SU-DHL-6 (cell line): Measurements from ENCODE around the gene PLLP.
"Not testable (repeated sequence)": the region's sequence is repeated elsewhere in the genome, so short reads cannot be mapped to it uniquely, and the experiment has no call there.

ENCODE experiments used
- H2AFZ ChIP-seq: fragments of 200-600 bp; sonication (generic); 2 replicates; pipeline ENCODE4 v1.6.1; 2014; ENCODE audit warnings: low read depth, mild to moderate bottlenecking, moderate library complexity, mixed read lengths, antibody characterized with exemption, low read length; ENCODE audit not compliant: severe bottlenecking
- H3F3A ChIP-seq: fragments of 200-600 bp; shearing (Covaris generic); 2 replicates; pipeline ENCODE4 v1.6.0; 2016; ENCODE audit warnings: antibody characterized with exemption, mild to moderate bottlenecking; ENCODE audit not compliant: insufficient read depth
- H3K27ac ChIP-seq: fragments of 200-600 bp; sonication (generic); 2 replicates; pipeline ENCODE4 v1.5.1; 2016; ENCODE audit warnings: low read depth, mild to moderate bottlenecking, low read length, moderate library complexity, mixed read lengths
- H3K27me3 ChIP-seq: fragments of 200-600 bp; sonication (generic), shearing (Covaris generic); 2 replicates; pipeline ENCODE4 v1.6.0; 2014; ENCODE audit warnings: mild to moderate bottlenecking, low read length
- H3K36me3 ChIP-seq: fragments of 200-600 bp; sonication (generic); 2 replicates; pipeline ENCODE4 v1.6.1; 2014; ENCODE audit warnings: mild to moderate bottlenecking, low read length, mixed read lengths
- H3K4me2 ChIP-seq: fragments of 300-600, 200-600 bp; shearing (Covaris generic), sonication (generic); 2 replicates; pipeline ENCODE4 v1.6.0; 2014; ENCODE audit warnings: low read length, low read depth, mild to moderate bottlenecking; ENCODE audit not compliant: poor library complexity, severe bottlenecking
- H3K4me3 ChIP-seq: fragments of 200-600 bp; sonication (generic); 2 replicates; pipeline ENCODE4 v1.5.1; 2014; ENCODE audit warnings: antibody characterized with exemption, low read length, mild to moderate bottlenecking, mixed read lengths; ENCODE audit not compliant: insufficient read depth, poor library complexity, severe bottlenecking
- H3K79me2 ChIP-seq: fragments of 200-600 bp; sonication (generic); 2 replicates; pipeline ENCODE4 v1.6.1; 2014; ENCODE audit warnings: mild to moderate bottlenecking, low read length, moderate library complexity; ENCODE audit not compliant: insufficient read depth
- H3K9ac ChIP-seq: fragments of 200-600 bp; sonication (generic); 2 replicates; pipeline ENCODE4 v1.7.0; 2014; ENCODE audit warnings: mild to moderate bottlenecking, low read length
- H3K9me2 ChIP-seq: fragments of 200-600 bp; sonication (generic); replicated peaks from 2 replicates; pipeline ENCODE4 v1.6.1; 2014; ENCODE audit warnings: low read length; ENCODE audit not compliant: insufficient read depth
- H3K9me3 ChIP-seq: fragments of 200-600 bp; sonication (generic); 2 replicates; pipeline ENCODE4 v1.6.1; 2014; ENCODE audit warnings: low read length, mixed read lengths; ENCODE audit not compliant: insufficient read depth
- H4K20me1 ChIP-seq: fragments of 200-600 bp; sonication (generic); 2 replicates; pipeline ENCODE4 v1.6.1; 2014; ENCODE audit warnings: low read depth, mild to moderate bottlenecking, antibody characterized with exemption, low read length, moderate library complexity, mixed read lengths
- EZH2phosphoT487 ChIP-seq: fragments of 200-600 bp; sonication (generic), shearing (Covaris generic); conservative IDR thresholded peaks from 2 replicates; pipeline ENCODE4 v1.6.1; 2018; ENCODE audit warnings: mild to moderate bottlenecking, antibody characterized with exemption, low read length, moderate library complexity, mixed read lengths
- TF ChIP-seq, protein P1 (sequence below): fragments of 200-600 bp; sonication (generic); IDR thresholded peaks from one replicate; pipeline ENCODE4 v1.5.1; 2017; ENCODE audit warnings: antibody characterized with exemption, mild to moderate bottlenecking, low read length, moderate library complexity; ENCODE audit not compliant: insufficient read depth, poor library complexity, severe bottlenecking

The PLLP gene

DNA sequence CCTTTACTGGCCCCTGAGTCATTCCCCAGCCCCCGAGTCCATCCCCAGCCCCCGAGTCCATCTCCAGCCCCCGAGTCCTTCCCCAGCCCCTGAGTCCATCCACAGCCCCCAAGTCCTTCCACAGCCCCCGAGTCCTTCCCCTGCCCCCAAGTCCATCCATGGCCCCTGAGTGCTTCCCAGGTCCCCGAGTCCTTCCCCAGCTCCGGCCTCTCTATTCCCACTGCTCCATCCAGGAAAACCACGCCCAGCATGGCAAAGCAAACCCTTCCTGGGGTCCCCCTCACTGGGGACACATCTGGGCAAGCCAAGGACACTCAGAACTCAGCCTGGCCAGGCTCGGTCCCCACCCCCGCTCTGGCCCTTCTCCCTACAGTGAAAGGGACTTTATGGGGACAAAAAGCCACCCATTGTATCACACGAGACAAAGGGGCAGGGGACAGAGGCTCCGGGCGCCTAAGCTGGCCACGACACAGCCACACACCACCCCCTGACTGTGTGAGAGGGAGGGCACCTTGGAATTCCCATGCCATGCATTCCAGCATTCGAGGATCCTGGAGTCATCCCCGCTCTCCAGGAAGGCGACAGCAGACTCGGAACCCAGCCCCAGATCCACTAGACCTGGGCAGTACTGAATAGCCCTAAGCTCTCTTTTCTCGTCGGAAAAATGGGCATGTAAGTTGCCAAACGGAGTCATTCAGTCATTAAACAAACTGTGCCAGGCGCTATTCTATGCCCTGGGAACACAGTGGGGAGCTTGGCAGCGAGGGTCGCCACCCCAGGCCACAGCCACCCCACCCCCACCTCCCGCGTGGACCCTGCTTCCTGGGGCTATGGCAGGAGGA, 14.0 kb downstream of the PLLP start:
- no peaks in the 10 kb centered on the region for H4K20me1 ChIP-seq
- H3K4me2 ChIP-seq: no peak overlapping the region
- no peak overlapping the region for H3K27ac ChIP-seq
- no peak overlapping the region for H3K4me3 ChIP-seq
- H3F3A ChIP-seq: no peaks in the 10 kb centered on the region
- no peak overlapping the region for H2AFZ ChIP-seq
- H3K9me3 ChIP-seq: no peaks in the 10 kb centered on the region
- H3K36me3 ChIP-seq: no peaks in the 10 kb centered on the region
- TF ChIP-seq, protein P1, sequence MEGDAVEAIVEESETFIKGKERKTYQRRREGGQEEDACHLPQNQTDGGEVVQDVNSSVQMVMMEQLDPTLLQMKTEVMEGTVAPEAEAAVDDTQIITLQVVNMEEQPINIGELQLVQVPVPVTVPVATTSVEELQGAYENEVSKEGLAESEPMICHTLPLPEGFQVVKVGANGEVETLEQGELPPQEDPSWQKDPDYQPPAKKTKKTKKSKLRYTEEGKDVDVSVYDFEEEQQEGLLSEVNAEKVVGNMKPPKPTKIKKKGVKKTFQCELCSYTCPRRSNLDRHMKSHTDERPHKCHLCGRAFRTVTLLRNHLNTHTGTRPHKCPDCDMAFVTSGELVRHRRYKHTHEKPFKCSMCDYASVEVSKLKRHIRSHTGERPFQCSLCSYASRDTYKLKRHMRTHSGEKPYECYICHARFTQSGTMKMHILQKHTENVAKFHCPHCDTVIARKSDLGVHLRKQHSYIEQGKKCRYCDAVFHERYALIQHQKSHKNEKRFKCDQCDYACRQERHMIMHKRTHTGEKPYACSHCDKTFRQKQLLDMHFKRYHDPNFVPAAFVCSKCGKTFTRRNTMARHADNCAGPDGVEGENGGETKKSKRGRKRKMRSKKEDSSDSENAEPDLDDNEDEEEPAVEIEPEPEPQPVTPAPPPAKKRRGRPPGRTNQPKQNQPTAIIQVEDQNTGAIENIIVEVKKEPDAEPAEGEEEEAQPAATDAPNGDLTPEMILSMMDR: no peak
- no peak for TF ChIP-seq EZH2phosphoT487
- H3K27me3 ChIP-seq: no peaks in the 10 kb centered on the region
- H3K9me2 ChIP-seq: no peaks in the 10 kb centered on the region
- H3K79me2 ChIP-seq: no peaks in the 10 kb centered on the region
- H3K9ac ChIP-seq: no peak overlapping the region

DNA sequence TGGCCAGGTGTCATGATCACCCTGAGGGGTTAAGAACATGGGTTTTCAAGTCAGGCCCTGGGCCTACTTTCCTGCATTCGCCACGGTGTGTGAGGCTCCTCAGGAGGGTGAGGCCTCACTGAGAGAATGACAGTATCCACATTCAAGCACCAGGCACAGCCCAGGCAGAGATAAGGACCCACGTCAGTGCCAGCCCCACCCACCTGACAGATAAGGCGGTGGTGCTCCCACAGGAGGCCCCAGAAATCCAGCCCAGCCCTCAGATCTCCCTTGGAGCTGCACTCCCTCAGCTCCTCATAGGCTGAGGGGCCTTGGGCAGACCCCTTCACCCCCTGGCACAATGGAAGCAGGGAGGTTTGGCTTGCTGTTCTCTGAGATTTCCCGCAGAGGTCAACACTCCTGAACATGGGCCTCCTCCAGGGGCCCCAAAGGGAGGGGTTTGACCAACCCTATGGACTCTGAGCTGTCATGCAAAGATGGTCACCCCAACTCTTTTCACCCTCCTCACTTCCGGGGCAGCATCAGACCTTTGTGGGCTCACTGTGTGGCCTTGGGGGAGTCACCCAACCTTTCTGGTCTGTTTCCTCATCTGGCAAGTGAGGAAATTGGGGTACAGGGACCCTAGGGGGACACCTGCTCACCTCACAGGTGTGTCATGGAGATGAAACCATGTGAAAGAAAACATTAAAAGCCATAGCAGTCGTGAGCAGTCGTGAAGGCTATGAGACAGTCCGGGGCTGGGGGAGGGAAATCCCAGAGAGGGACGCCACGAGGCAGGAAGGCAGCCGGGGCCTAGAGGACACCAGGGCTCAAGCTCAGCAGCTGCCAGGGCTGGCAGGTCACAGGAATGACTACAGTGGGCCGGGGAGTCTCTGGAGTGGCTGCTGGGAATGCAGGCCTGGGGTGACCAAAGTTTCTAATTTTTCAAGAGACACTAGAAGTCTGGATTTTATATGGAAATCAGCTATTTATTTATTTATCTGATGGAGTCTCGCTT, 15.4 kb downstream of the PLLP start:
- Histone ChIP-seq H4K20me1 (no peaks in the 10 kb centered on the region), H2AFZ (no peak overlapping the region), H3F3A (no peaks in the 10 kb centered on the region), H3K36me3 (no peaks in the 10 kb centered on the region), H3K9me3 (no peaks in the 10 kb centered on the region), H3K27me3 (no peaks in the 10 kb centered on the region), H3K9me2 (no peaks in the 10 kb centered on the region), H3K4me3 (no peak overlapping the region), H3K4me2 (no peak overlapping the region), H3K79me2 (no peaks in the 10 kb centered on the region), H3K27ac (no peak overlapping the region), H3K9ac (no peak overlapping the region)
- no peak for TF ChIP-seq EZH2phosphoT487
- TF ChIP-seq, protein P1: no peak

- H3F3A ChIP-seq, H3K9me3 ChIP-seq, H3K27ac ChIP-seq, H3K9ac ChIP-seq, H3K79me2 ChIP-seq, H4K20me1 ChIP-seq, H2AFZ ChIP-seq, H3K27me3 ChIP-seq, H3K4me2 ChIP-seq, H3K36me3 ChIP-seq, H3K9me2 ChIP-seq, H3K4me3 ChIP-seq: not testable (repeated sequence)
Measured at GRCh38 chr16:57267343-57267742, 17.1 kb downstream of the PLLP start.
